Endothelial cell of umbilical vein (primary cell): ENCODE results near the gene FHIT. TPM values are rescaled to one million over a fixed set of nuclear protein-coding genes. Genes with fewer than 3 reads are reported as not detected.

ENCODE experiments used
- BruUV-seq: library from RNA; stranded (reverse); fragments of 400-500 nt; replicated peaks from 2 replicates; lab custom pipeline; 2021; lab: Mats Ljungman, UMichigan
- CTCF ChIA-PET: fragments of 300-600, 350-600 bp; sonication (Branson Sonifier 250); formaldehyde crosslinking; loops from one replicate; lab custom pipeline; 2021; ENCODE audit warnings: antibody characterized with exemption, inconsistent platforms; lab: Charles Lee
- POLR2A ChIA-PET: fragments of 300-600, 350-600 bp; sonication (Branson Sonifier 250); formaldehyde crosslinking; loops from one replicate; lab custom pipeline; 2021; ENCODE audit warnings: antibody characterized with exemption, inconsistent platforms; lab: Charles Lee
- DNase-seq: peaks from one replicate; pipeline ENCODE4 v3.0.0-alpha.2; 2011; ENCODE audit warnings: low read depth, low spot score
- FAIRE-seq: peaks from 2 replicates; lab custom pipeline; 2011; peaks lifted over from hg19 to GRCh38; lab: Jason Lieb, UNC
- H2AFZ ChIP-seq: 2 replicates; pipeline ENCODE4 v1.6.0; 2012; ENCODE audit warnings: low read depth, low read length, control low read depth, inconsistent platforms
- H3K27ac ChIP-seq: 2 replicates; pipeline ENCODE4 v1.5.1; 2011; ENCODE audit warnings: low read depth, mild to moderate bottlenecking, control low read depth, low read length, moderate library complexity; ENCODE audit not compliant: insufficient read depth
- H3K27me3 ChIP-seq, 2 experiments: 2 replicates each; pipeline versions ENCODE4 v1.6.0 to v1.6.1; 2011; ENCODE audit warnings: low read length in 2 of 2, mixed read lengths in 1 of 2; ENCODE audit not compliant: control insufficient read depth in 2 of 2, insufficient read depth in 2 of 2
- H3K36me3 ChIP-seq, 2 experiments: 2 replicates in 1 of 2; 3 replicates in 1 of 2; pipeline ENCODE4 v1.5.1; 2011; ENCODE audit warnings: low read length in 2 of 2, mild to moderate bottlenecking in 1 of 2, moderate library complexity in 1 of 2; ENCODE audit not compliant: control insufficient read depth in 2 of 2, insufficient read depth in 2 of 2; ENCODE audit errors: extremely low read depth in 1 of 2
- H3K4me1 ChIP-seq: 3 replicates; pipeline ENCODE4 v1.5.1; 2011; ENCODE audit warnings: mild to moderate bottlenecking, low read length; ENCODE audit not compliant: control insufficient read depth, insufficient read depth; ENCODE audit errors: extremely low read depth
- H3K4me2 ChIP-seq: 2 replicates; pipeline ENCODE4 v1.6.1; 2011; ENCODE audit warnings: low read length, control low read depth, mixed read lengths; ENCODE audit not compliant: insufficient read depth
- H3K4me3 ChIP-seq, 3 experiments: fragments of 200-600 bp in 1 of 3; sonication (generic), shearing (Covaris generic) in 1 of 3; replicated peaks in 1 of 3; 2 replicates each; pipeline ENCODE4 v1.5.1; 2011 to 2016; ENCODE audit warnings: control low read depth in 3 of 3, low read length in 3 of 3, mild to moderate bottlenecking in 2 of 3, inconsistent platforms in 1 of 3, low read depth in 1 of 3, moderate library complexity in 1 of 3; ENCODE audit not compliant: insufficient read depth in 1 of 3
- H3K79me2 ChIP-seq: 2 replicates; pipeline ENCODE4 v1.6.0; 2012; ENCODE audit warnings: low read length, inconsistent platforms; ENCODE audit not compliant: control insufficient read depth, insufficient read depth
- H3K9ac ChIP-seq: replicated peaks from 2 replicates; pipeline ENCODE3; 2011; ENCODE audit warnings: low read length, control low read depth; ENCODE audit not compliant: insufficient read depth; ENCODE audit errors: extremely low read depth
- H3K9me1 ChIP-seq: replicated peaks from 3 replicates; pipeline ENCODE4 v1.6.0; 2011; ENCODE audit warnings: mild to moderate bottlenecking, low read length; ENCODE audit not compliant: control insufficient read depth, insufficient read depth; ENCODE audit errors: extremely low read depth
- H3K9me3 ChIP-seq: replicated peaks from 2 replicates; pipeline ENCODE4 v1.5.1; 2012; ENCODE audit warnings: low read length, inconsistent platforms; ENCODE audit not compliant: control insufficient read depth, insufficient read depth
- H4K20me1 ChIP-seq: replicated peaks from 2 replicates; pipeline ENCODE3; 2011; ENCODE audit warnings: mild to moderate bottlenecking, low read length; ENCODE audit not compliant: control insufficient read depth, insufficient read depth; ENCODE audit errors: extremely low read depth
- CTCF ChIP-seq, 2 donors: IDR thresholded peaks; 1 replicate in 1 of 2; 2 replicates in 1 of 2; pipeline ENCODE4 v1.5.1; 2011; ENCODE audit warnings: low read length in 2 of 2, mild to moderate bottlenecking in 2 of 2, moderate library complexity in 2 of 2, control low read depth in 1 of 2, inconsistent platforms in 1 of 2, low read depth in 1 of 2; ENCODE audit not compliant: insufficient read depth in 1 of 2; ENCODE audit errors: extremely low read depth in 1 of 2
- FOS ChIP-seq: IDR thresholded peaks from 2 replicates; pipeline ENCODE4 v1.6.1; 2011; ENCODE audit warnings: mild to moderate bottlenecking, low read length, moderate library complexity, borderline replicate concordance; ENCODE audit not compliant: insufficient read depth
- JUN ChIP-seq: IDR thresholded peaks from 2 replicates; pipeline ENCODE4 v1.6.1; 2011; ENCODE audit warnings: borderline replicate concordance, low read depth; ENCODE audit not compliant: insufficient read length, insufficient read depth
- MYC ChIP-seq: IDR thresholded peaks from one replicate; pipeline ENCODE4 v1.6.1; 2011; ENCODE audit warnings: mild to moderate bottlenecking, low read depth, low read length
- POLR2AphosphoS5 ChIP-seq: IDR thresholded peaks from 2 replicates; pipeline ENCODE4 v1.6.1; 2012; ENCODE audit warnings: low read depth, mild to moderate bottlenecking, control low read depth, low read length, moderate library complexity; ENCODE audit not compliant: insufficient read depth
- dilution Hi-C: fragments of 300-500 bp; cut with MboI; formaldehyde crosslinking; loops from one replicate; pipeline ENCODE4 v1.15.0; 2019; ENCODE audit warnings: low sequenced_read_pairs; ENCODE audit not compliant: extremely low pct_ligation_motif_present
- intact Hi-C: fragments of 100-400 bp; cut with micrococcal nuclease; formaldehyde crosslinking; loops from one replicate; pipeline ENCODE4 v1.10.0; 2022
- polyA plus RNA-seq, 4 experiments: library from polyadenylated mRNA; depleted of rRNA in 3 of 4; stranded (reverse) in 3 of 4; unstranded in 1 of 4; fragments of >200 nt; gene quantifications; 2 replicates each; pipeline versions ENCODE4 v1.2.1 to v1.2.3, GENCODE V29; 2011 to 2012; ENCODE audit warnings: missing spikeins in 1 of 4
- total RNA-seq: library from RNA; stranded (reverse); gene quantifications from 2 replicates; pipeline ENCODE4 v1.2.3, GENCODE V29; 2021

The FHIT gene
- total and polyA plus RNA-seq, 2 donors (not counting 3 experiments of a cell fraction or from before 2014, with no cell fraction given) = 0.47 to 2.2 TPM

- no peak overlapping the region for H3K27ac ChIP-seq
- no peaks in the 10 kb centered on the region for H3K4me1 ChIP-seq
- dilution Hi-C loops (no loop called here), intact Hi-C loops (no loop called here)
- H2AFZ ChIP-seq = no peak overlapping the region
- H3K9me3 ChIP-seq = no peaks in the 10 kb centered on the region
- no peaks in the 10 kb centered on the region for H3K27me3 ChIP-seq
- ChIA-PET POLR2A (no interaction called here), CTCF (no interaction called here)
- no peak for TF ChIP-seq JUN
- no peak for TF ChIP-seq FOS
- TF ChIP-seq POLR2AphosphoS5 = no peak
- TF ChIP-seq CTCF (IDR thresholded peaks at IDR 0.05; ENCODE audit: extremely low read depth in 1 of 2, insufficient read depth in 1 of 2, low read depth in 1 of 2, low read length in 2 of 2) = no peak
- TF ChIP-seq MYC = no peak
- H3K9ac ChIP-seq = no peak overlapping the region
- no peak overlapping the region for H3K4me2 ChIP-seq
- DNase-seq = no peak
- FAIRE-seq = no peak
- BruUV-seq = no TSS peak
- no peaks in the 10 kb centered on the region for H3K79me2 ChIP-seq
- H3K9me1 ChIP-seq = no peaks in the 10 kb centered on the region
- H4K20me1 ChIP-seq = no peaks in the 10 kb centered on the region
- H3K36me3 ChIP-seq = no peaks in the 10 kb centered on the region
- no peak overlapping the region for H3K4me3 ChIP-seq
Observed at GRCh38 chr3:60809857-60810610, 441.2 kb downstream of the FHIT start.
